Tracheal epithelial cell (primary cell): ENCODE measurements around the gene SMARCD1. TPM values are rescaled to one million over a fixed set of nuclear protein-coding genes. Genes with fewer than 3 reads are reported as not detected.

Experiments used
- total RNA-seq: library from RNA; depleted of rRNA; stranded (reverse); fragments of >200 nt; gene quantifications from 2 replicates; pipeline ENCODE4 v1.2.1, GENCODE V29; 2014

Gene SMARCD1
- total RNA-seq, result 31.8 and 41.9 TPM in 2 replicates

DNA sequence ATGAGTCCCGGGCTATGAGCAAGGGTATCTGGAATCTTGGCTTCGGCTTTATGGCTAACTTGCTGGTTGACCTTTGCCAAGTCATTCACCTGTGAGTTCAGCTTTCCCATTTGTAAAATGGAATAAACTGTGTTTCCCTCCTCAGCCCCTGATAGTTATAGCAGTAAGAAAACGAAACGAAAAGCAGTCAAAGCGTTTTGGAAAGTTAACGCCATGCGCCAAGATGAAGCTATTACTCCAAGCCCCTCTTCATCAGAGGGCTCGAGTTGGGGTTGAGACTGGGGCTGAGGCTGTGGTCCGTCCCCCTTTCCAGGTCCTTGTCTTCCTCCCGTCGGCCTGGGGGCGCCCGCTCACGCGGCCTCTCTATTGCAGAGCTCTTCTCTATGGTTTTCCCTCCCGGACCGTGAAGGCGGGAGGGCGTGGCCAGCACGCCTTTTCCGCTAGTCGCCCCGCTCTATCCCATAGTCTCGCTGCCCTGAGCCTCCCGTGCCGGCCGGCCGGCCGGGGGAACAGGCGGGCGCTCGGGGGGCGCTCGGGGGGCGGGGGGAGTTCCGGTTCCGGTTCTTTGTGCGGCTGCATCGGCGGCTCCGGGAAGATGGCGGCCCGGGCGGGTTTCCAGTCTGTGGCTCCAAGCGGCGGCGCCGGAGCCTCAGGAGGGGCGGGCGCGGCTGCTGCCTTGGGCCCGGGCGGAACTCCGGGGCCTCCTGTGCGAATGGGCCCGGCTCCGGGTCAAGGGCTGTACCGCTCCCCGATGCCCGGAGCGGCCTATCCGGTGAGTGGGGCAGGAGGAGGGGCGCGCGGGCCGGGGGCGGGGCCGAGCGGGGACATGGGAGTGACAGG is at the start of gene SMARCD1:
TSS of gene SMARCD1 (plus strand) at position 568 of the 840 bp plus-strand sequence. CDS start at position 596, 28 bp downstream.

DNA sequence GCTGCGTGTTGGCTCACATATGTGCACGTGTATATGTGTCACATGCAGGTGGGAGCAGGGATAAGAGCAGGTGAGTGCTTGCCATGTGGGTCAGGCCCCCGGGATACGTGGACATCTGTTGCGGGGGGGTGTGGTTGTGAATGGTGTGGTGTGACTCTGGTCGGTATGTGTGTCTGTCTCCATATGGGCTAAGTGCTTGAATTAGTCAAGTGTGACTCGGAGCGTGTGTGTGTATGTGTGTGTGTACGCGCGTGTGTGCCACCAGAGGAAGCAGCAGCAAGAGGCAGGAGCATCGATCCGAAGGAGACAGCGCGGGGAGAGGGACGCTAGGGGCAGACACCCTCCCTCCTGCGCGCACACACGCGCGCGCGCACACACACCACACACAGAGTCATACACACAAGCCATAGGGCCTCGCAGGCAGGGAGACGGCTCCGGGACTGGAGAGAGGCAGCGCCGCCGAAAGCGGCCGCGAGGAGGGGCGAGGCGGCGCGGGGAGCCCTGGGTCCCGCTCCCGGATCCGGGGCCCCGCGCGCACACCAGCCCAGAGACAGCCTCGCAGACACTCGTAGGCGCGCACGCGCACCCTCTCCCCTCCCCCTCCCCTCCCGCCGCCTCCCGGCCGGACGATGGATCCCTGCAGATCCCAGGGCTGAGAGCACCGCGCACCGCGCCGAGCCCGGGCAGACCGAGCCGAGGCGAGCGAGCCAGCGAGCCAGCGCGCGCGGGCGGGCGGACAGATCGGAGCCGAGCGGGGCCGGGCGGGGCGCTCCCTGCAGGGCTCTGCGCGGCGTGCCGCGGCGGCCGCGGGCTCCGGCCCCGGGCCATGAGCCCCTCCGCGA is 27.9 kb upstream of the SMARCD1 start, which contains the start of gene ASIC1:
TSS of gene ASIC1 (plus strand) at position 597 of the 842 bp plus-strand sequence. CDS start 1,171 bp downstream, outside the sequence.

DNA sequence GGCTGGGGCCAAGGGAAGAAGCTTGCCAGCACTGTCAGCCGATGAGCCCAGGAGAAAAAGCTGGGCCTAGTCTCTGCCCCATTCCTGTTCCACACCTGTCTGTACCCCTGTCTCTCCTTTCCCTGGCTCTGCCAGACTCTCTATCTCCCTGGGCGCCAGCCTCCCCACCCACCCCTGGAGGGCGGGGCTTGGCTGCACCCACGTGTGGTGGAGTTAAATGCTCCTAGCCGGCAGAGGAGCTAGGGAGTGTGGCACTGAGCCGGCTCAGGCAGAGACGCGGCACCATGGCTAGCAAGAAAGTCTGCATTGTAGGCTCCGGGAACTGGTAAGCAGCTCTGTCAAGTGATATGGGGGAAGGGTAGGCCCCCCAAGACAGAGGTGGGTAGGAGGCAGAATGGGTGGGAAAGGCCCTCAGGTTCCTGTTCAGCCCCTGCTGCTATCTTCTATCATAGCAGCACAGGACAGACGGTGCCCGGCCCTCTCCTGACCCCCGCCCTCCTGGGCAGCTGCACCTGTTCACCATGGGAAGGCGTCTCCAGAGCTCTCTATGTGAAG is 18.7 kb downstream of the SMARCD1 start, which contains the start of gene GPD1:
TSS of gene GPD1 (plus strand) at position 242 of the 555 bp plus-strand sequence. CDS start at position 285, 43 bp downstream.

DNA sequence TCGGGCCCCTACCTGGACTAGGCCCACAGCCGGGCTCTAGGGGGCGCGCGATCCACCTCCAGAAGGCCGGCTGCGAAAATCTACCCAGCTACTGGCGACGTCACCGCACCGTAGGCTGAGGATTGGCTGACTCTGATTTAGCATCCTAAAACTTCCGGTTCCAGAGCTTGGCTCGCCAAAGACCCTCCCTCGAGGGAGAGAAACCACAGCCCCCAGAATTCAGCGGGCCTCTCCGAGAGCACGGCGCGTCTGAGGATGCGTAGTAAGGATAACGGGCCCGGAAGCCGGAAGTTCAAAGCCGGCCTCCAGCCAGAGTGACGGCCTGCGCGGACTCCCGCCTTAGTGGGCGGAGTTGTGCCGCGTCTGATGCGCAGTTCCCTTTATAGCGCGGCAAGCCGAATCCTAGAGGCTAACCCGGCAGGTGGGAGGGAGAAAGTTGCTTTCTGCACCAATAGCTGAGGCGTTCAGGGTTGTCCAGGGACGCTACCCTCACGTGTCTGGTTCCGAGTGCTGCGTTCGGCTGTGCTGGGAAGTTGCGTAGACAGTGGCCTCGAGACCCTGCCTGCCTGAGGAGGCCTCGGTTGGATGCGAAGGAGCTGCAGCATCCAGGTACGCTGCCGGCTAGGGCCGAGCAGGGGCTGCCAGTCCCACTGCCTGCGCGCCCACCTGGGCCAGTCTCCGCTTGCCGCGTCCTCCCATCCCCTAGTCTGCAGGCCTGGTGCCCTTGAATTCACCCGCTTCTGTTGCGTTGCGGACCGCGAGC is 26.7 kb downstream of the SMARCD1 start, which contains the start of gene COX14:
TSS of gene COX14 (plus strand) at position 544 of the 763 bp plus-strand sequence. CDS start 7,808 bp downstream, outside the sequence.

Other genes starting within 250 kb of the SMARCD1 start
- 3.6 and 8.5 TPM in 2 replicates for gene BCDIN3D, start 242.2 kb upstream of the SMARCD1 start, total RNA-seq
- gene FAIM2, start 181.4 kb upstream of the SMARCD1 start, total RNA-seq, result not detected in 2 replicates
- gene AQP2, start 134.6 kb upstream of the SMARCD1 start, total RNA-seq, result under 0.01 TPM in 1 of 2 replicates, not detected in the other
- 0.43 TPM in 1 of 2 replicates, not detected in the other for gene AQP5, start 123.5 kb upstream of the SMARCD1 start, total RNA-seq
- not detected in 2 replicates for gene AQP6, start 112.4 kb upstream of the SMARCD1 start, total RNA-seq
- 16.0 and 17.4 TPM in 2 replicates for gene RACGAP1, start 59.8 kb upstream of the SMARCD1 start, total RNA-seq
- gene ASIC1, start 27.7 kb upstream of the SMARCD1 start, total RNA-seq, result 1.1 and 1.4 TPM in 2 replicates
- gene GPD1, start 18.7 kb downstream of the SMARCD1 start, total RNA-seq, result 1.2 TPM in 1 of 2 replicates, not detected in the other
- 41.0 and 51.2 TPM in 2 replicates for gene COX14, start 26.9 kb downstream of the SMARCD1 start, total RNA-seq
- 17.9 and 26.7 TPM in 2 replicates for gene CERS5, start 82.0 kb downstream of the SMARCD1 start, total RNA-seq
- 97.4 and 107 TPM in 2 replicates for gene LIMA1, start 198.2 kb downstream of the SMARCD1 start, total RNA-seq